Loucy (cell line): ENCODE measurements around the gene LAPTM5.

ENCODE experiments used
- CTCF ChIP-seq: fragments of 200-600 bp; sonication (generic); conservative IDR thresholded peaks from 2 replicates; pipeline ENCODE4 v1.5.1; 2014; ENCODE audit warnings: mild to moderate bottlenecking, antibody characterized with exemption, low read length
- EZH2phosphoT487 ChIP-seq: fragments of 200-600 bp; IDR thresholded peaks from 2 replicates; pipeline ENCODE4 v1.6.1; 2018; ENCODE audit warnings: antibody characterized with exemption, mild to moderate bottlenecking, moderate library complexity, borderline replicate concordance

GRCh38 chr1:30738715-30739559 lies 18.6 kb downstream of the LAPTM5 start:
- TF ChIP-seq CTCF (no peak), EZH2phosphoT487 (no peak)
